Activated T-helper 1 cell treated with anti-CD3 and anti-CD28 coated beads, Interleukin-12 subunit alpha, Interleukin-12 subunit beta, Interleukin-2, Interleukin-4 antibody, amounts not matched to agents 30 ng/mL and 10 ng/mL and 1 ng/mL, durations not matched to agents 14 hours and 24 hours and 36 hours (primary cell): ENCODE data around the gene LARGE1. TPM values are rescaled to one million over a fixed set of nuclear protein-coding genes. Genes with fewer than 3 reads are reported as not detected.

Experiments used
- DNase-seq: peaks from one replicate; pipeline ENCODE4 v3.0.0; 2021; ENCODE audit warnings: low spot score
- H3K27ac Mint-ChIP-seq: one replicate; pipeline ENCODE4 v1.8.0; 2021; ENCODE audit warnings: mild to moderate bottlenecking, mixed read lengths
- H3K27me3 Mint-ChIP-seq: one replicate; pipeline ENCODE4 v1.8.0; 2022; ENCODE audit warnings: mild to moderate bottlenecking, moderate library complexity, mixed read lengths; ENCODE audit not compliant: insufficient read depth
- H3K36me3 Mint-ChIP-seq: one replicate; pipeline ENCODE4 v1.8.0; 2021; ENCODE audit warnings: low read depth, mixed read lengths
- H3K4me1 Mint-ChIP-seq: one replicate; pipeline ENCODE4 v1.8.0; 2021; ENCODE audit warnings: low read depth, mixed read lengths
- H3K4me3 Mint-ChIP-seq: one replicate; pipeline ENCODE4 v1.8.0; 2021; ENCODE audit warnings: mild to moderate bottlenecking, moderate library complexity, mixed read lengths
- H3K9me3 Mint-ChIP-seq: one replicate; pipeline ENCODE4 v1.8.0; 2021; ENCODE audit warnings: mixed read lengths
- intact Hi-C: fragments of 100-400 bp; cut with micrococcal nuclease; formaldehyde crosslinking; loops from one replicate; pipeline ENCODE4 v1.15.1; 2024
- total RNA-seq: library from RNA; stranded (reverse); gene quantifications from 2 replicates; pipeline ENCODE4 v1.2.3, GENCODE V29; 2022

The LARGE1 gene
- total RNA-seq, 1 donor from 2014 or later: 0.10 TPM

- H3K9me3 Mint-ChIP-seq: peaks cover 16% of the 10 kb centered on the region
- H3K4me1 Mint-ChIP-seq: no peaks in the 10 kb centered on the region
- H3K36me3 Mint-ChIP-seq: no peaks in the 10 kb centered on the region
- H3K27me3 Mint-ChIP-seq: no peaks in the 10 kb centered on the region
- H3K4me3 Mint-ChIP-seq: no peak overlapping the region
- DNase-seq: no peak
- intact Hi-C loops: no loop called here
- H3K27ac Mint-ChIP-seq: no peak overlapping the region
These were observed 461.1 kb downstream of the LARGE1 start for GRCh38 chr22:33459137-33459536.

GRCh38 chr22:33456511-33456910 lies 463.8 kb downstream of the LARGE1 start:
- H3K4me3 Mint-ChIP-seq: no peak overlapping the region
- peaks cover 12% of the 10 kb centered on the region for H3K9me3 Mint-ChIP-seq
- DNase-seq: no peak
- H3K27ac Mint-ChIP-seq: no peak overlapping the region
- H3K27me3 Mint-ChIP-seq: no peaks in the 10 kb centered on the region
- no peaks in the 10 kb centered on the region for H3K4me1 Mint-ChIP-seq
- intact Hi-C loops: no loop called here
- no peaks in the 10 kb centered on the region for H3K36me3 Mint-ChIP-seq

- DNase-seq: no peak
- intact Hi-C loops: no loop called here
- no peaks in the 10 kb centered on the region for H3K36me3 Mint-ChIP-seq
- peaks cover 8% of the 10 kb centered on the region for H3K9me3 Mint-ChIP-seq
- H3K27me3 Mint-ChIP-seq: no peaks in the 10 kb centered on the region
- no peak overlapping the region for H3K4me3 Mint-ChIP-seq
- H3K4me1 Mint-ChIP-seq: no peaks in the 10 kb centered on the region
- H3K27ac Mint-ChIP-seq: no peak overlapping the region
These were observed 465.2 kb downstream of the LARGE1 start for GRCh38 chr22:33455036-33455435.

- peaks cover 4% of the 10 kb centered on the region for H3K9me3 Mint-ChIP-seq
- H3K4me3 Mint-ChIP-seq: no peak overlapping the region
- no peaks in the 10 kb centered on the region for H3K36me3 Mint-ChIP-seq
- DNase-seq: no peak
- intact Hi-C loops: no loop called here
- H3K27ac Mint-ChIP-seq: no peak overlapping the region
- no peaks in the 10 kb centered on the region for H3K27me3 Mint-ChIP-seq
- H3K4me1 Mint-ChIP-seq: no peaks in the 10 kb centered on the region
These were observed 468.3 kb downstream of the LARGE1 start for GRCh38 chr22:33451866-33452469.

- Mint-ChIP-seq H3K4me3 (no peak overlapping the region), H3K4me1 (no peaks in the 10 kb centered on the region), H3K36me3 (no peaks in the 10 kb centered on the region), H3K27me3 (no peaks in the 10 kb centered on the region), H3K9me3 (peaks cover 4% of the 10 kb centered on the region), H3K27ac (no peak overlapping the region)
- intact Hi-C loops: no loop called here
- no peak for DNase-seq
These were observed 469.5 kb downstream of the LARGE1 start for GRCh38 chr22:33450756-33451155.

- no peak for DNase-seq
- Mint-ChIP-seq H3K4me1 (no peaks in the 10 kb centered on the region), H3K36me3 (no peaks in the 10 kb centered on the region), H3K27ac (no peak overlapping the region), H3K9me3 (peaks cover 4% of the 10 kb centered on the region), H3K27me3 (no peaks in the 10 kb centered on the region), H3K4me3 (no peak overlapping the region)
- intact Hi-C loops: no loop called here
These were observed 472.5 kb downstream of the LARGE1 start for GRCh38 chr22:33447733-33448132.

- Mint-ChIP-seq H3K36me3 (no peaks in the 10 kb centered on the region), H3K4me3 (no peak overlapping the region), H3K9me3 (peaks cover 14% of the 10 kb centered on the region), H3K4me1 (no peaks in the 10 kb centered on the region), H3K27ac (no peak overlapping the region), H3K27me3 (no peaks in the 10 kb centered on the region)
- intact Hi-C loops: no loop called here
- DNase-seq: no peak
These were observed 476.6 kb downstream of the LARGE1 start for GRCh38 chr22:33443683-33444082.

GRCh38 chr22:33440756-33441155 lies 479.5 kb downstream of the LARGE1 start:
- no peaks in the 10 kb centered on the region for H3K27me3 Mint-ChIP-seq
- H3K9me3 Mint-ChIP-seq: peaks cover 14% of the 10 kb centered on the region
- no peaks in the 10 kb centered on the region for H3K4me1 Mint-ChIP-seq
- no peaks in the 10 kb centered on the region for H3K36me3 Mint-ChIP-seq
- intact Hi-C loops: no loop called here
- H3K4me3 Mint-ChIP-seq: no peak overlapping the region
- DNase-seq: no peak
- no peak overlapping the region for H3K27ac Mint-ChIP-seq

- no peaks in the 10 kb centered on the region for H3K27me3 Mint-ChIP-seq
- no peak overlapping the region for H3K27ac Mint-ChIP-seq
- H3K9me3 Mint-ChIP-seq: peaks cover 14% of the 10 kb centered on the region
- no peaks in the 10 kb centered on the region for H3K4me1 Mint-ChIP-seq
- no peaks in the 10 kb centered on the region for H3K36me3 Mint-ChIP-seq
- H3K4me3 Mint-ChIP-seq: no peak overlapping the region
- no peak for DNase-seq
- intact Hi-C loops: no loop called here
These were observed 482.0 kb downstream of the LARGE1 start for GRCh38 chr22:33438273-33438672.

- H3K9me3 Mint-ChIP-seq: peaks cover 10% of the 10 kb centered on the region
- no peaks in the 10 kb centered on the region for H3K36me3 Mint-ChIP-seq
- no peak overlapping the region for H3K4me3 Mint-ChIP-seq
- intact Hi-C loops: no loop called here
- no peak overlapping the region for H3K27ac Mint-ChIP-seq
- H3K4me1 Mint-ChIP-seq: no peaks in the 10 kb centered on the region
- H3K27me3 Mint-ChIP-seq: no peaks in the 10 kb centered on the region
- no peak for DNase-seq
These were observed 489.0 kb downstream of the LARGE1 start for GRCh38 chr22:33431300-33431699.

- no peaks in the 10 kb centered on the region for H3K27me3 Mint-ChIP-seq
- no peak overlapping the region for H3K27ac Mint-ChIP-seq
- H3K9me3 Mint-ChIP-seq: peaks cover 12% of the 10 kb centered on the region
- H3K4me3 Mint-ChIP-seq: no peak overlapping the region
- H3K4me1 Mint-ChIP-seq: no peaks in the 10 kb centered on the region
- no peaks in the 10 kb centered on the region for H3K36me3 Mint-ChIP-seq
- DNase-seq: no peak
- intact Hi-C loops: no loop called here
These were observed 491.0 kb downstream of the LARGE1 start for GRCh38 chr22:33429281-33429680.

- Mint-ChIP-seq H3K27ac (no peak overlapping the region), H3K9me3 (peaks cover 17% of the 10 kb centered on the region), H3K27me3 (no peaks in the 10 kb centered on the region), H3K36me3 (no peaks in the 10 kb centered on the region), H3K4me3 (no peak overlapping the region), H3K4me1 (no peaks in the 10 kb centered on the region)
- intact Hi-C loops: no loop called here
- DNase-seq: no peak
These were observed 492.8 kb downstream of the LARGE1 start for GRCh38 chr22:33427461-33427860.

GRCh38 chr22:33426451-33426850 lies 493.8 kb downstream of the LARGE1 start:
- no peak for DNase-seq
- Mint-ChIP-seq H3K27ac (no peak overlapping the region), H3K4me1 (no peaks in the 10 kb centered on the region), H3K36me3 (no peaks in the 10 kb centered on the region), H3K27me3 (no peaks in the 10 kb centered on the region), H3K9me3 (peaks cover 20% of the 10 kb centered on the region), H3K4me3 (no peak overlapping the region)
- intact Hi-C loops: no loop called here

- no peak overlapping the region for H3K27ac Mint-ChIP-seq
- intact Hi-C loops: no loop called here
- H3K4me3 Mint-ChIP-seq: no peak overlapping the region
- no peaks in the 10 kb centered on the region for H3K27me3 Mint-ChIP-seq
- no peak for DNase-seq
- no peaks in the 10 kb centered on the region for H3K36me3 Mint-ChIP-seq
- no peaks in the 10 kb centered on the region for H3K4me1 Mint-ChIP-seq
- H3K9me3 Mint-ChIP-seq: peaks cover 35% of the 10 kb centered on the region
These were observed 498.4 kb downstream of the LARGE1 start for GRCh38 chr22:33421859-33422258.
